Neural cell (in vitro differentiated cells): Measurements from ENCODE around the gene APOBEC3F.

Source experiments
- POLR2AphosphoS5 ChIP-seq: IDR thresholded peaks from 2 replicates; pipeline ENCODE4 v1.6.1; 2012
- RAD21 ChIP-seq: fragments of 450-650 bp; conservative IDR thresholded peaks from 2 replicates; pipeline ENCODE4 v1.6.1; 2014; ENCODE audit warnings: antibody characterized with exemption, mild to moderate bottlenecking, moderate library complexity
- TAF1 ChIP-seq: IDR thresholded peaks from 2 replicates; pipeline ENCODE4 v1.6.1; 2012; ENCODE audit warnings: low read depth
- TF ChIP-seq, protein P1 (sequence below): IDR thresholded peaks from 2 replicates; pipeline ENCODE4 v1.6.1; 2012; ENCODE audit warnings: borderline replicate concordance
- TF ChIP-seq, protein P2 (sequence below): fragments of 450-650 bp; IDR thresholded peaks from 2 replicates; pipeline ENCODE4 v1.5.1; 2014; ENCODE audit warnings: antibody characterized with exemption, mild to moderate bottlenecking, moderate library complexity; ENCODE audit not compliant: poor library complexity, severe bottlenecking

DNA sequence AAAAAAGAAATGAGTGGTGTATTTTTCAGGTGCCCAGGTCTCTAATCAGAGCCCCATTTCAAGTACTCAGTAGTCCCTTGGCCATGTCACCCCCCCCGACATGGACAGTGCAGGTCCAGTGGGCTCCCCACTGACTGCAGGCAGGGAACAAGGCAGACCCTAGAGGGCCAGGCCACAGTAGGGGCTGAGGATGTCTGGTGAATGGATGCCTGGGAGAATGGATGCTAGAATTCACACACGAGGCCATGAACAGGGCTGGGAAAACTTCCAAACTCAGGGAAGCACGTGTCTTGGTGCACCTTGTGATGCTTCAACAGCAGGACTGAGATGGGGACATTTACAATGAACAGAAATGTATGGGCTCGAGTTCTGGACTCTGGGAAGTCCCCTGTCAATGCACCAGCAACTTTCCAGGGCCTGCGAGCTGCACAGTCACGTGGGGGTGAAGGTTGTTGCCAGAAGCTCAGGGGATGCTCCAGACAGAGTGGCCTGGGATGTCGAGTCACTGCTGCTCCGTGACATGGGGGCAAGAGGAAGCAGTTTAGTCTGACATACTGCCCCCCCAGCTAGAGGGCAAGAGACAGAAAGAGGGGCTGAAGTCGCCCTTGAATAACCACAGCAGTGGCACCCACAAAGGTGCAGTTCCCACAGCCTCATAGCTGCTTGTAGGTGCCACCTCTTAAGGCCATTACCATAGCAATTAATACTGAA, 39.5 kb downstream of the APOBEC3F start:
- TF ChIP-seq RAD21 (no peak), POLR2AphosphoS5 (no peak), TAF1 (no peak)
- TF ChIP-seq, protein P1, sequence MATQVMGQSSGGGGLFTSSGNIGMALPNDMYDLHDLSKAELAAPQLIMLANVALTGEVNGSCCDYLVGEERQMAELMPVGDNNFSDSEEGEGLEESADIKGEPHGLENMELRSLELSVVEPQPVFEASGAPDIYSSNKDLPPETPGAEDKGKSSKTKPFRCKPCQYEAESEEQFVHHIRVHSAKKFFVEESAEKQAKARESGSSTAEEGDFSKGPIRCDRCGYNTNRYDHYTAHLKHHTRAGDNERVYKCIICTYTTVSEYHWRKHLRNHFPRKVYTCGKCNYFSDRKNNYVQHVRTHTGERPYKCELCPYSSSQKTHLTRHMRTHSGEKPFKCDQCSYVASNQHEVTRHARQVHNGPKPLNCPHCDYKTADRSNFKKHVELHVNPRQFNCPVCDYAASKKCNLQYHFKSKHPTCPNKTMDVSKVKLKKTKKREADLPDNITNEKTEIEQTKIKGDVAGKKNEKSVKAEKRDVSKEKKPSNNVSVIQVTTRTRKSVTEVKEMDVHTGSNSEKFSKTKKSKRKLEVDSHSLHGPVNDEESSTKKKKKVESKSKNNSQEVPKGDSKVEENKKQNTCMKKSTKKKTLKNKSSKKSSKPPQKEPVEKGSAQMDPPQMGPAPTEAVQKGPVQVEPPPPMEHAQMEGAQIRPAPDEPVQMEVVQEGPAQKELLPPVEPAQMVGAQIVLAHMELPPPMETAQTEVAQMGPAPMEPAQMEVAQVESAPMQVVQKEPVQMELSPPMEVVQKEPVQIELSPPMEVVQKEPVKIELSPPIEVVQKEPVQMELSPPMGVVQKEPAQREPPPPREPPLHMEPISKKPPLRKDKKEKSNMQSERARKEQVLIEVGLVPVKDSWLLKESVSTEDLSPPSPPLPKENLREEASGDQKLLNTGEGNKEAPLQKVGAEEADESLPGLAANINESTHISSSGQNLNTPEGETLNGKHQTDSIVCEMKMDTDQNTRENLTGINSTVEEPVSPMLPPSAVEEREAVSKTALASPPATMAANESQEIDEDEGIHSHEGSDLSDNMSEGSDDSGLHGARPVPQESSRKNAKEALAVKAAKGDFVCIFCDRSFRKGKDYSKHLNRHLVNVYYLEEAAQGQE = no peak
- TF ChIP-seq, protein P2, sequence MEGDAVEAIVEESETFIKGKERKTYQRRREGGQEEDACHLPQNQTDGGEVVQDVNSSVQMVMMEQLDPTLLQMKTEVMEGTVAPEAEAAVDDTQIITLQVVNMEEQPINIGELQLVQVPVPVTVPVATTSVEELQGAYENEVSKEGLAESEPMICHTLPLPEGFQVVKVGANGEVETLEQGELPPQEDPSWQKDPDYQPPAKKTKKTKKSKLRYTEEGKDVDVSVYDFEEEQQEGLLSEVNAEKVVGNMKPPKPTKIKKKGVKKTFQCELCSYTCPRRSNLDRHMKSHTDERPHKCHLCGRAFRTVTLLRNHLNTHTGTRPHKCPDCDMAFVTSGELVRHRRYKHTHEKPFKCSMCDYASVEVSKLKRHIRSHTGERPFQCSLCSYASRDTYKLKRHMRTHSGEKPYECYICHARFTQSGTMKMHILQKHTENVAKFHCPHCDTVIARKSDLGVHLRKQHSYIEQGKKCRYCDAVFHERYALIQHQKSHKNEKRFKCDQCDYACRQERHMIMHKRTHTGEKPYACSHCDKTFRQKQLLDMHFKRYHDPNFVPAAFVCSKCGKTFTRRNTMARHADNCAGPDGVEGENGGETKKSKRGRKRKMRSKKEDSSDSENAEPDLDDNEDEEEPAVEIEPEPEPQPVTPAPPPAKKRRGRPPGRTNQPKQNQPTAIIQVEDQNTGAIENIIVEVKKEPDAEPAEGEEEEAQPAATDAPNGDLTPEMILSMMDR = no peak
